ENCODE data around the gene CDC27.
A peak's percentile ranks its signal among the peaks of the same experiment; 100 is the strongest.
"Not testable (repeated sequence)": the region's sequence is repeated elsewhere in the genome, so short reads cannot be mapped to it uniquely, and the experiment has no call there.

The CDC27 gene

GRCh38 chr17:47227862-47228261 lies 38.8 kb upstream of the CDC27 start:
- Histone ChIP-seq H3K4me3 (ENCODE audit: low read length in 2 of 2) (no peak overlapping the region), H3K9me3 (ENCODE audit: control insufficient read depth in 2 of 2, low read length in 2 of 2) (no peaks in the 10 kb centered on the region), H3K9ac (ENCODE audit: low read length in 2 of 2) (no peak overlapping the region), H3K27me3 (ENCODE audit: control insufficient read depth in 1 of 2, insufficient read depth in 2 of 2, low read length in 2 of 2) (no peaks in the 10 kb centered on the region), H3K27ac (ENCODE audit: low read length) (no peak overlapping the region), H3K4me1 (ENCODE audit: control insufficient read depth, insufficient read depth, low read length) (peaks cover 27% of the 10 kb centered on the region), H3K36me3 (ENCODE audit: control insufficient read depth in 2 of 2, insufficient read depth in 2 of 2, low read length in 2 of 2) (no peaks in the 10 kb centered on the region)

GRCh38 chr17:47225911-47226688 lies 37.0 kb upstream of the CDC27 start:
- H3K36me3 ChIP-seq (ENCODE audit: control insufficient read depth in 2 of 2, insufficient read depth in 2 of 2, low read length in 2 of 2): no peaks in the 10 kb centered on the region
- no peak overlapping the region for H3K9ac ChIP-seq (ENCODE audit: low read length in 2 of 2)
- H3K4me3 ChIP-seq (ENCODE audit: low read length in 2 of 2): no peak overlapping the region
- H3K4me1 ChIP-seq (ENCODE audit: control insufficient read depth, insufficient read depth, low read length): peaks cover 27% of the 10 kb centered on the region
- H3K27me3 ChIP-seq (ENCODE audit: control insufficient read depth in 1 of 2, insufficient read depth in 2 of 2, low read length in 2 of 2): no peaks in the 10 kb centered on the region
- peak overlapping the region; percentile 91 for H3K27ac ChIP-seq (ENCODE audit: low read length)
- no peaks in the 10 kb centered on the region for H3K9me3 ChIP-seq (ENCODE audit: control insufficient read depth in 2 of 2, low read length in 2 of 2)

GRCh38 chr17:47225436-47225858 lies 36.4 kb upstream of the CDC27 start:
- no peaks in the 10 kb centered on the region for H3K27me3 ChIP-seq (ENCODE audit: control insufficient read depth in 1 of 2, insufficient read depth in 2 of 2, low read length in 2 of 2)

GRCh38 chr17:47224966-47225365 lies 35.9 kb upstream of the CDC27 start:
- Histone ChIP-seq H3K9ac (ENCODE audit: low read length in 2 of 2) (peak overlapping the region; percentile 13 to 42), H3K36me3 (ENCODE audit: control insufficient read depth in 2 of 2, insufficient read depth in 2 of 2, low read length in 2 of 2) (no peaks in the 10 kb centered on the region), H3K27ac (ENCODE audit: low read length) (peak overlapping the region; percentile 91), H3K27me3 (ENCODE audit: control insufficient read depth in 1 of 2, insufficient read depth in 2 of 2, low read length in 2 of 2) (no peaks in the 10 kb centered on the region), H3K9me3 (ENCODE audit: control insufficient read depth in 2 of 2, low read length in 2 of 2) (no peaks in the 10 kb centered on the region), H3K4me3 (ENCODE audit: low read length in 2 of 2) (peak overlapping the region in 1 of 2 donors; percentile 44), H3K4me1 (ENCODE audit: control insufficient read depth, insufficient read depth, low read length) (peaks cover 25% of the 10 kb centered on the region)

More at GRCh38 chr17:47225436-47225858, 36.4 kb upstream of the CDC27 start:
- H3K4me3 ChIP-seq (ENCODE audit: low read length in 2 of 2): peak overlapping the region in 1 of 2 donors; percentile 44
- no peaks in the 10 kb centered on the region for H3K9me3 ChIP-seq (ENCODE audit: control insufficient read depth in 2 of 2, low read length in 2 of 2)
- H3K9ac ChIP-seq (ENCODE audit: low read length in 2 of 2): no peak overlapping the region
- peak overlapping the region; percentile 91 for H3K27ac ChIP-seq (ENCODE audit: low read length)
- peaks cover 27% of the 10 kb centered on the region for H3K4me1 ChIP-seq (ENCODE audit: control insufficient read depth, insufficient read depth, low read length)
- H3K36me3 ChIP-seq (ENCODE audit: control insufficient read depth in 2 of 2, insufficient read depth in 2 of 2, low read length in 2 of 2): no peaks in the 10 kb centered on the region

- peaks cover 19% of the 10 kb centered on the region for H3K4me1 ChIP-seq (ENCODE audit: control insufficient read depth, insufficient read depth, low read length)
- H3K36me3 ChIP-seq (ENCODE audit: control insufficient read depth in 2 of 2, insufficient read depth in 2 of 2, low read length in 2 of 2); H3K27me3 ChIP-seq (ENCODE audit: control insufficient read depth in 1 of 2, insufficient read depth in 2 of 2, low read length in 2 of 2); H3K9me3 ChIP-seq (ENCODE audit: control insufficient read depth in 2 of 2, low read length in 2 of 2); H3K4me3 ChIP-seq (ENCODE audit: low read length in 2 of 2); H3K9ac ChIP-seq (ENCODE audit: low read length in 2 of 2); H3K27ac ChIP-seq (ENCODE audit: low read length): not testable (repeated sequence)
Measured at GRCh38 chr17:47224077-47224476, 35.0 kb upstream of the CDC27 start.

GRCh38 chr17:47223460-47223859 lies 34.4 kb upstream of the CDC27 start:
- no peak overlapping the region for H3K27ac ChIP-seq (ENCODE audit: low read length)
- H3K36me3 ChIP-seq (ENCODE audit: control insufficient read depth in 2 of 2, insufficient read depth in 2 of 2, low read length in 2 of 2): no peaks in the 10 kb centered on the region
- no peak overlapping the region for H3K4me3 ChIP-seq (ENCODE audit: low read length in 2 of 2)
- H3K27me3 ChIP-seq (ENCODE audit: control insufficient read depth in 1 of 2, insufficient read depth in 2 of 2, low read length in 2 of 2): no peaks in the 10 kb centered on the region
- H3K4me1 ChIP-seq (ENCODE audit: control insufficient read depth, insufficient read depth, low read length): peaks cover 19% of the 10 kb centered on the region
- H3K9ac ChIP-seq (ENCODE audit: low read length in 2 of 2): no peak overlapping the region
- H3K9me3 ChIP-seq (ENCODE audit: control insufficient read depth in 2 of 2, low read length in 2 of 2): no peaks in the 10 kb centered on the region

- Histone ChIP-seq H3K27ac (ENCODE audit: low read length) (no peak overlapping the region), H3K27me3 (ENCODE audit: control insufficient read depth in 1 of 2, insufficient read depth in 2 of 2, low read length in 2 of 2) (no peaks in the 10 kb centered on the region), H3K9ac (ENCODE audit: low read length in 2 of 2) (no peak overlapping the region), H3K4me3 (ENCODE audit: low read length in 2 of 2) (no peak overlapping the region), H3K36me3 (ENCODE audit: control insufficient read depth in 2 of 2, insufficient read depth in 2 of 2, low read length in 2 of 2) (no peaks in the 10 kb centered on the region), H3K4me1 (ENCODE audit: control insufficient read depth, insufficient read depth, low read length) (peaks cover 19% of the 10 kb centered on the region), H3K9me3 (ENCODE audit: control insufficient read depth in 2 of 2, low read length in 2 of 2) (no peaks in the 10 kb centered on the region)
Measured at GRCh38 chr17:47223007-47223406, 33.9 kb upstream of the CDC27 start.

GRCh38 chr17:47222047-47222446 lies 33.0 kb upstream of the CDC27 start:
- no peaks in the 10 kb centered on the region for H3K9me3 ChIP-seq (ENCODE audit: control insufficient read depth in 2 of 2, low read length in 2 of 2)
- no peaks in the 10 kb centered on the region for H3K36me3 ChIP-seq (ENCODE audit: control insufficient read depth in 2 of 2, insufficient read depth in 2 of 2, low read length in 2 of 2)
- H3K27ac ChIP-seq (ENCODE audit: low read length): no peak overlapping the region
- no peak overlapping the region for H3K4me3 ChIP-seq (ENCODE audit: low read length in 2 of 2)
- H3K4me1 ChIP-seq (ENCODE audit: control insufficient read depth, insufficient read depth, low read length): peaks cover 19% of the 10 kb centered on the region
- no peak overlapping the region for H3K9ac ChIP-seq (ENCODE audit: low read length in 2 of 2)
- H3K27me3 ChIP-seq (ENCODE audit: control insufficient read depth in 1 of 2, insufficient read depth in 2 of 2, low read length in 2 of 2): no peaks in the 10 kb centered on the region

- H3K27me3 ChIP-seq (ENCODE audit: control insufficient read depth in 1 of 2, insufficient read depth in 2 of 2, low read length in 2 of 2): no peaks in the 10 kb centered on the region
- H3K4me3 ChIP-seq (ENCODE audit: low read length in 2 of 2): no peak overlapping the region
- H3K4me1 ChIP-seq (ENCODE audit: control insufficient read depth, insufficient read depth, low read length): peaks cover 16% of the 10 kb centered on the region
- no peak overlapping the region for H3K9ac ChIP-seq (ENCODE audit: low read length in 2 of 2)
- no peak overlapping the region for H3K27ac ChIP-seq (ENCODE audit: low read length)
- no peaks in the 10 kb centered on the region for H3K36me3 ChIP-seq (ENCODE audit: control insufficient read depth in 2 of 2, insufficient read depth in 2 of 2, low read length in 2 of 2)
- no peaks in the 10 kb centered on the region for H3K9me3 ChIP-seq (ENCODE audit: control insufficient read depth in 2 of 2, low read length in 2 of 2)
Measured at GRCh38 chr17:47221154-47221553, 32.1 kb upstream of the CDC27 start.

- Histone ChIP-seq H3K36me3 (ENCODE audit: control insufficient read depth in 2 of 2, insufficient read depth in 2 of 2, low read length in 2 of 2) (no peaks in the 10 kb centered on the region), H3K4me1 (ENCODE audit: control insufficient read depth, insufficient read depth, low read length) (peaks cover 12% of the 10 kb centered on the region), H3K4me3 (ENCODE audit: low read length in 2 of 2) (no peak overlapping the region), H3K27ac (ENCODE audit: low read length) (no peak overlapping the region), H3K9ac (ENCODE audit: low read length in 2 of 2) (no peak overlapping the region), H3K9me3 (ENCODE audit: control insufficient read depth in 2 of 2, low read length in 2 of 2) (no peaks in the 10 kb centered on the region), H3K27me3 (ENCODE audit: control insufficient read depth in 1 of 2, insufficient read depth in 2 of 2, low read length in 2 of 2) (no peaks in the 10 kb centered on the region)
Measured at GRCh38 chr17:47220531-47220999, 31.5 kb upstream of the CDC27 start.
